Sigmoid colon (tissue), 7 donors: Measurements from ENCODE around the gene IPCEF1. TPM values are rescaled to one million over a fixed set of nuclear protein-coding genes. Genes with fewer than 3 reads are reported as not detected.

Experiments used
- DNase-seq: peaks from one replicate; pipeline ENCODE4 v3.0.0-alpha.2; 2019
- H3K27ac ChIP-seq, 4 donors: fragments of 200-600 bp; sonication (generic); one replicate each; pipeline ENCODE4 v1.5.1; 2016 to 2019; ENCODE audit warnings: mild to moderate bottlenecking in 1 of 4
- H3K27me3 ChIP-seq, 3 donors: fragments of 200-600 bp; sonication (generic); one replicate each; pipeline ENCODE4 v1.5.1; 2019; ENCODE audit warnings: mild to moderate bottlenecking in 1 of 3
- H3K36me3 ChIP-seq, 4 donors: fragments of 200-600 bp; sonication (generic); one replicate each; pipeline ENCODE4 v1.5.1; 2016 to 2019
- H3K4me1 ChIP-seq, 4 donors: fragments of 200-600 bp; sonication (generic); one replicate each; pipeline ENCODE4 v1.5.1; 2017 to 2019
- H3K4me3 ChIP-seq, 4 donors: fragments of 200-600 bp; sonication (generic); one replicate each; pipeline ENCODE4 v1.5.1; 2017 to 2019; ENCODE audit warnings: mild to moderate bottlenecking in 2 of 4, moderate library complexity in 1 of 4
- H3K9me3 ChIP-seq, 4 donors: fragments of 200-600 bp in 3 of 4; sonication (generic) in 3 of 4; one replicate each; pipeline versions ENCODE4 v1.5.1 to v1.6.1; 2013 to 2019
- CTCF ChIP-seq, 4 experiments: fragments of 450-650 bp in 3 of 4; fragments of 200-600 bp in 1 of 4; IDR thresholded peaks; one replicate each; pipeline ENCODE4 v1.5.1; 2016 to 2019; ENCODE audit warnings: antibody characterized with exemption in 4 of 4, mild to moderate bottlenecking in 3 of 4, moderate library complexity in 2 of 4
- EP300 ChIP-seq, 4 donors: sonication (generic); formaldehyde crosslinking; IDR thresholded peaks; one replicate each; pipeline ENCODE4 v1.6.1; 2017; ENCODE audit warnings: antibody characterized with exemption in 4 of 4
- POLR2A ChIP-seq, 2 donors: fragments of 450-650 bp; IDR thresholded peaks; one replicate each; pipeline ENCODE4 v1.6.1; 2016; ENCODE audit warnings: antibody characterized with exemption in 2 of 2, mild to moderate bottlenecking in 2 of 2, moderate library complexity in 2 of 2
- POLR2AphosphoS5 ChIP-seq, 4 donors: sonication (generic); formaldehyde crosslinking; IDR thresholded peaks; one replicate each; pipeline ENCODE4 v1.6.1; 2017; ENCODE audit warnings: antibody characterized with exemption in 4 of 4
- WGBS, 2 donors: extraction: QIAGEN DNeasy Blood & Tissue Kit; methylation state at CpG; one replicate each; pipeline ENCODE4 v1.1.7; 2013; 5-methylcytosine and 5-hydroxymethylcytosine counted together
- intact Hi-C: fragments of 100-400 bp; cut with DNase I; formaldehyde crosslinking; loops from one replicate; pipeline ENCODE4 v1.15.1; 2023
- polyA plus RNA-seq, 3 donors: library from polyadenylated mRNA; stranded (reverse); fragments of 200-250 nt; gene quantifications; one replicate each; pipeline ENCODE4 v1.2.3, GENCODE V29; 2013
- total RNA-seq, 4 donors: library from RNA; depleted of rRNA; stranded (reverse); fragments of >200 nt; gene quantifications; one replicate each; pipeline ENCODE4 v1.1.0, GENCODE V29; 2016
- donor health status: healthy with polysubstance abuse.
- donor health status: Bipolar disorder and iron deficiency.
- donor health status: healthy.

The IPCEF1 gene
- total and polyA plus RNA-seq, 7 donors = 0.28 to 5.5 (median 0.71) TPM

GRCh38 chr6:154301839-154302752 lies 54.5 kb downstream of the IPCEF1 start:
- no peak overlapping the region for H3K4me3 ChIP-seq
- H3K36me3 ChIP-seq = no peaks in the 10 kb centered on the region
- no peak for DNase-seq
- H3K9me3 ChIP-seq = no peaks in the 10 kb centered on the region
- no peak overlapping the region for H3K27ac ChIP-seq
- H3K4me1 ChIP-seq = peaks cover 0 to 21% (median 6%) of the 10 kb centered on the region in 4 donors
- intact Hi-C loops = no loop called here
- H3K27me3 ChIP-seq = no peaks in the 10 kb centered on the region
- WGBS, 2 donors = 66 to 85% methylated on average over 10 of the region's 10 CpGs
- TF ChIP-seq POLR2AphosphoS5 (IDR thresholded peaks at IDR 0.05) (no peak), EP300 (IDR thresholded peaks at IDR 0.05) (no peak), POLR2A (IDR thresholded peaks at IDR 0.05) (no peak), CTCF (IDR thresholded peaks at IDR 0.05) (no peak)

- no peak for DNase-seq
- Histone ChIP-seq H3K36me3 (no peaks in the 10 kb centered on the region), H3K27ac (no peak overlapping the region), H3K9me3 (no peaks in the 10 kb centered on the region), H3K27me3 (no peaks in the 10 kb centered on the region), H3K4me1 (peaks cover 0 to 21% (median 6%) of the 10 kb centered on the region in 4 donors), H3K4me3 (no peak overlapping the region)
- TF ChIP-seq POLR2A (IDR thresholded peaks at IDR 0.05) (no peak), EP300 (IDR thresholded peaks at IDR 0.05) (no peak), POLR2AphosphoS5 (IDR thresholded peaks at IDR 0.05) (no peak), CTCF (IDR thresholded peaks at IDR 0.05) (no peak)
- intact Hi-C loops = no loop called here
- 55 to 75% methylated on average over 7 of the region's 7 CpGs for WGBS, 2 donors
Measured at GRCh38 chr6:154301086-154301625, 55.4 kb downstream of the IPCEF1 start.

- Histone ChIP-seq H3K27ac (no peak overlapping the region), H3K4me3 (no peak overlapping the region), H3K9me3 (no peaks in the 10 kb centered on the region), H3K4me1 (peaks cover 0 to 21% (median 6%) of the 10 kb centered on the region in 4 donors), H3K36me3 (no peaks in the 10 kb centered on the region), H3K27me3 (no peaks in the 10 kb centered on the region)
- DNase-seq = no peak
- TF ChIP-seq EP300 (IDR thresholded peaks at IDR 0.05) (no peak), POLR2A (IDR thresholded peaks at IDR 0.05) (no peak), POLR2AphosphoS5 (IDR thresholded peaks at IDR 0.05) (no peak), CTCF (IDR thresholded peaks at IDR 0.05) (no peak)
- intact Hi-C loops = no loop called here
- WGBS, 2 donors = 22 to 50% methylated on average over 3 of the region's 3 CpGs
Measured at GRCh38 chr6:154298297-154298696, 58.3 kb downstream of the IPCEF1 start.

- Histone ChIP-seq H3K27me3 (no peaks in the 10 kb centered on the region), H3K36me3 (no peaks in the 10 kb centered on the region), H3K4me1 (peaks cover 0 to 21% (median 6%) of the 10 kb centered on the region in 4 donors), H3K4me3 (no peak overlapping the region), H3K27ac (no peak overlapping the region), H3K9me3 (no peaks in the 10 kb centered on the region)
- DNase-seq = no peak
- intact Hi-C loops = no loop called here
- 50 to 75% methylated on average over 3 of the region's 3 CpGs for WGBS, 2 donors
- TF ChIP-seq POLR2A (IDR thresholded peaks at IDR 0.05) (no peak), POLR2AphosphoS5 (IDR thresholded peaks at IDR 0.05) (no peak), CTCF (IDR thresholded peaks at IDR 0.05) (no peak)
Measured at GRCh38 chr6:154297721-154298120, 58.9 kb downstream of the IPCEF1 start.
